Stimulated activated CD8-positive, alpha-beta memory T cell treated with anti-CD3 and anti-CD28 coated beads, Interleukin-4, amount 100 ng/mL, for 48 hours (primary cell): Measurements from ENCODE around the gene ELOVL6.
"Not testable (repeated sequence)": the region's sequence is repeated elsewhere in the genome, so short reads cannot be mapped to it uniquely, and the experiment has no call there.

ENCODE experiments used
- DNase-seq: peaks from one replicate; pipeline ENCODE4 v3.0.0-alpha.2; 2020

The ELOVL6 gene

GRCh38 chr4:110196206-110196870 lies 2.1 kb downstream of the ELOVL6 start:
- peak; percentile 67 for DNase-seq

- no peak for DNase-seq
Observed at GRCh38 chr4:110195561-110196205, 2.7 kb downstream of the ELOVL6 start.

- peak; percentile 78 for DNase-seq
Observed at GRCh38 chr4:110193822-110194761, 4.3 kb downstream of the ELOVL6 start.

- not testable (repeated sequence) for DNase-seq
Observed at GRCh38 chr4:110193287-110193686, 5.1 kb downstream of the ELOVL6 start.

GRCh38 chr4:110190249-110190648 lies 8.2 kb downstream of the ELOVL6 start:
- no peak for DNase-seq

- DNase-seq, result no peak
Observed at GRCh38 chr4:110188113-110188512, 10.3 kb downstream of the ELOVL6 start.

- no peak for DNase-seq
Observed at GRCh38 chr4:110184791-110185155, 13.6 kb downstream of the ELOVL6 start.

- DNase-seq, result no peak
Observed at GRCh38 chr4:110184140-110184790, 14.2 kb downstream of the ELOVL6 start.

- no peak for DNase-seq
Observed at GRCh38 chr4:110183643-110184042, 14.8 kb downstream of the ELOVL6 start.

GRCh38 chr4:110183058-110183457 lies 15.4 kb downstream of the ELOVL6 start:
- no peak for DNase-seq

GRCh38 chr4:110181890-110182289 lies 16.5 kb downstream of the ELOVL6 start:
- no peak for DNase-seq

GRCh38 chr4:110175634-110176033 lies 22.8 kb downstream of the ELOVL6 start:
- no peak for DNase-seq

GRCh38 chr4:110172972-110173371 lies 25.4 kb downstream of the ELOVL6 start:
- DNase-seq, result no peak

GRCh38 chr4:110171971-110172370 lies 26.4 kb downstream of the ELOVL6 start:
- DNase-seq, result no peak

GRCh38 chr4:110170861-110171260 lies 27.6 kb downstream of the ELOVL6 start:
- no peak for DNase-seq

- DNase-seq, result peak; percentile 66
Observed at GRCh38 chr4:110165382-110166286, 32.8 kb downstream of the ELOVL6 start.

GRCh38 chr4:110164856-110165255 lies 33.6 kb downstream of the ELOVL6 start:
- DNase-seq, result peak; percentile 27

- no peak for DNase-seq
Observed at GRCh38 chr4:110164251-110164650, 34.2 kb downstream of the ELOVL6 start.

GRCh38 chr4:110163327-110164069 lies 34.9 kb downstream of the ELOVL6 start:
- no peak for DNase-seq

- DNase-seq, result no peak
Observed at GRCh38 chr4:110160618-110161017, 37.8 kb downstream of the ELOVL6 start.

- no peak for DNase-seq
Observed at GRCh38 chr4:110159541-110159940, 38.9 kb downstream of the ELOVL6 start.
